GM21360 (cell line): ENCODE data around the gene BTBD18.
"Not testable (repeated sequence)": the region's sequence is repeated elsewhere in the genome, so short reads cannot be mapped to it uniquely, and the experiment has no call there.

ENCODE experiments used
- ATAC-seq: cut with Tn5 transposase; IDR thresholded peaks from one replicate; pipeline ENCODE4 v1.9.1; 2021; ENCODE audit warnings: mild to moderate bottlenecking, moderate library complexity; ENCODE audit not compliant: unreplicated experiment

BTBD18 gene

GRCh38 chr11:57735619-57736298 is 15.9 kb downstream of the BTBD18 start:
- no peak for ATAC-seq

- ATAC-seq = no peak
These were observed 19.0 kb downstream of the BTBD18 start for GRCh38 chr11:57732661-57733060.

- no peak for ATAC-seq
These were observed 22.1 kb downstream of the BTBD18 start for GRCh38 chr11:57729479-57729878.

DNA sequence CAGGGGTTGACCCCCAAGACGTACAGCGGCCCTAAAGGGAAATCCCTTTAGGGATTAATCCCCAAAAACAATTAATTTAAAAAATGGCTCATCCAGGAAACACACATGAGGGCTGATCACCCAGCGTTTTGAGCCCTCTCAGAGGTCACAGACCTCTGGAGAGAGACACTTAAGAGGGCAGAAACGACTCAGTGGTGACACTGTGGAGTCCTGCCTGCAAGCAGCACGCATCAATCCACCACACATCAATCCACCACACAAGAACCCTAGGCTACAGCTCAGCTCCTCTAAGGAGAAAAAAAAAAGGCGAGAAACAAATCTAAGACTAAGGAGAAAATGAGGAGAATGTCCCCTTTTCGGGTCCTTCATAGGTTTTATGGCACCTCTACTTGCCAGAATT is 22.8 kb downstream of the BTBD18 start:
- ATAC-seq = no peak

GRCh38 chr11:57727185-57727584 is 24.4 kb downstream of the BTBD18 start:
- ATAC-seq = no peak

- ATAC-seq = not testable (repeated sequence)
These were observed 34.9 kb downstream of the BTBD18 start for GRCh38 chr11:57716726-57717125.

DNA sequence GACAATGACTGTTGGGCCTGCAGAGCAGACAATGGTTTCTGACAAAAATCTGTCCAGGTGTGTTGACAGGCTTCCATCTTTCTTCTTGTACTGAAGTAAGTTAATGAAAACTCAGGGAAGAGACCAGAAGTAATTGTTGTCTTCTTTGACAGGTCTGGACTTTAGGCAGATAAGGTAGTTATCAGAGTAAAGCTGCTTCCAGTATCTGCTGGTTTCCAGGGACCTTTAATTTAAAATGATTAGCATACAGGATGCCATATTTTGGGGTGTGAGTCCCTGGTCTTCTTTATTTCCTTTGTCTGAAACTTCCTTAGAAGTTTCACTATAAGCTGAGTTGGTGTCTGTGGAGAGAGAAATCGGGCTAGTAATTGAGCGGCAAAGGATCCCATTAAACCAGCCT is 37.8 kb downstream of the BTBD18 start:
- ATAC-seq = no peak

GRCh38 chr11:57712256-57713150 is 39.1 kb downstream of the BTBD18 start, which contains the start of gene TMX2:
TSS of gene TMX2 (plus strand) at chr11:57712593. CDS start at chr11:57712619, 26 bp downstream.
- ATAC-seq = peak; percentile 89

DNA sequence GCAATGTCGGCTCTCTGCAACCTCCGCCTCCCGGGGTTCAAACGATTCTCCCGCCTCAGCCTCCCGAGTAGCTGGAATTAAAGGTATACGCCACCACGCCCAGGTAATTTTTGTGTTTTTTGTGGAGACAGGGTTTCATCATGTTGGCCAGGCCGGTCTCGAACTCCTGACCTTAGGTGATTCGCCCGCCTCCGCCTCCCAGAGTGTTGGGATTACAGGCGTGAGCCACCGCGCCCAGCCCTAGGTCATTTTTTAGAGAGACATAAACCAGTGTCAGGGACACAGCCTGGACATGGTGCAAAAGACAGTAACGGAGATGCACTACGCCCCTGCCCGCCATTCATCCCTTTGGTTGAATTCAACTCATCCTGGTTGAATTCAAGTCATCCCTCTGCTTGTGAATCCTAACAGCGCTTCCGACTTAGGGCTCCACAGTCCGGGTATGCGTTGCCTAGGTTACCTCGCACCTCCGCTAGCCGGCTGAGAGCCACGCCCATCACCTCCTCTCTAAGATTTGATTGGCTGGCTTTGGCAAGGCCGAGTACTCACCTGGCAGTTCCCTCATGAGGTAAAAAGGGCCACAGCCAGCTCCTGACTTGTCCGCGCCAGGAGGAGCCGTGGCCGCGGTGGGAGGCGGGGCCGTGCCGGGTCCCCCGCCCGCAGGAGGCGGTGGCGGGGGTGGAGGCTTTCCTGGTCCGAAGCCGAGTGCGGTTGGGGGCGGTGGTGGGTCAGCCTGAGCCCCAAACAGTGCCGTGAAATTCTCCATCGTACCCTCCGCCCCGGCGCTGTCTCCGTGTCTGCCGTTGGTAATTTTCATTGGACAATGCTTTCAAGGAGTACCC is 40.0 kb downstream of the BTBD18 start, which contains the start of gene MED19:
TSS of gene MED19 (minus strand) at position 802 of the 842 bp plus-strand sequence. CDS start at position 766, 36 bp downstream.
- peak; percentile 46 for ATAC-seq

GRCh38 chr11:57709802-57710367 is 41.7 kb downstream of the BTBD18 start:
- no peak for ATAC-seq

- not testable (repeated sequence) for ATAC-seq
These were observed 46.2 kb downstream of the BTBD18 start for GRCh38 chr11:57705432-57705831.

DNA sequence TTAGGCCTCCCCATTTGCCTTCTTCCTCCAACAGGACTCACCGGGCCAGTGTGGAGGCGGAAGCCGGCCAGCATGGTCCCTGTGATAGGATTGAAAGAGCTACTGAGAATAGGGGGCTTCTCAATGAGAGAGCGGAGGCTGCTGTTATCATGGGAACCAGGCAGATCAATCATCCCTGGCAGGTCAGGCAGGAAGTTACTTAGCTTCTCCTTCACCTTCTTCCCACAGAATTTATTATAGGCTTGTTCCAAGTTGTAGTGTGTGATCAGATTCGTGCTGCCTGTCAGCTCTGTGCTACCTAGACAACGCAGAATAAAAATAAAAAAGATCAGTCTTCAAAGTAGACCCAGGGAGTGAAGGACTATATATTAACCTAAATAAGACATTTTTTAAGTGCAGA is 46.7 kb downstream of the BTBD18 start:
- no peak for ATAC-seq

GRCh38 chr11:57703341-57703740 is 48.3 kb downstream of the BTBD18 start:
- ATAC-seq = no peak

DNA sequence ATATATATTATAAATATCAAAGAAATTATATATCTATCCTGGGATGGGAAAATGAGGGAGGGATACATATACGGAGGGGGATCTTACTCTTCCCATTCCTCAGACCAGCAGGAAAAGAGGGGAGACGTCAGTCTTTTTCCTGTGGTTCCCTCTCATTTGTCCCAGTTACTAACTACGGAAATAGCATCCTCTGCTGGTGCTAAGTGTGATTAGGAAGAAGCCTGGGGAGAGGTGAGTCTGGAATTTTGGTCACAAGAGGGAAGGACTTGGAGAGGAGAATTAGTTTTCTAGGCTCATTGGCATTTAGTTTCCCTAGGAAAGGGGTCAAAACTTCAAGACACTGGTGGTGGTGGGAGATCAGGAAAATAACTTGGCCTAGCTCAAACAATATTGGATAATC is 51.2 kb downstream of the BTBD18 start:
- no peak for ATAC-seq

DNA sequence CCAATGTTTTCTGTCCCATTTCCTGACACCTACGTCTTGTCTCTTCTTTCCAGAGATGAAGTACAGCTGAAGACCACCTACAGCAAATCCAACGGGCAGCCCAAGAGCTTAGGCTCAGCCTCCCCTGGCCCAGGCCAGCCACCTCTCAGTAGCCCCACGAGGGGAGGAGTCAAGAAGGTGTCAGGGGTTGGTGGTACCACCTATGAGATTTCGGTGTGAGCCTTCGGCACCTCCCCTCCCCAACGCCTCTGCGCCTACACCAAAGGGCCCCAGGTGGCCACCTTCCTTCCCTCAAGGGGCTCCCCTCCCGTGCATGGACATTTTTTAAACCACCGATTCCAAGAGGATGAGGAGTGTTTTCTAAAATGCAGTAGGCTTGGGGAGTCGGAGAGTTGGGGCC is 51.8 kb downstream of the BTBD18 start:
- ATAC-seq = no peak

- ATAC-seq = no peak
These were observed 52.7 kb downstream of the BTBD18 start for GRCh38 chr11:57698843-57699365.
